KG1 (cell line): ENCODE results near the gene COX8C.
A peak's percentile ranks its signal among the peaks of the same experiment; 100 is the strongest.
"Not testable (repeated sequence)": the region's sequence is repeated elsewhere in the genome, so short reads cannot be mapped to it uniquely, and the experiment has no call there.

Experiments
- DNase-seq: peaks from one replicate; lab custom pipeline; 2025; lab: John Stamatoyannopoulos, UW

COX8C gene

GRCh38 chr14:93322929-93323599 lies 23.9 kb upstream of the COX8C start:
- DNase-seq, result no peak

GRCh38 chr14:93323600-93324174 lies 23.3 kb upstream of the COX8C start:
- no peak for DNase-seq

GRCh38 chr14:93326196-93326595 lies 20.8 kb upstream of the COX8C start:
- no peak for DNase-seq

GRCh38 chr14:93328546-93328945 lies 18.4 kb upstream of the COX8C start:
- no peak for DNase-seq

GRCh38 chr14:93329965-93330608 lies 16.9 kb upstream of the COX8C start:
- DNase-seq, result no peak

- DNase-seq, result no peak
Measured at GRCh38 chr14:93330609-93331000, 16.4 kb upstream of the COX8C start.

GRCh38 chr14:93331002-93331727 lies 15.8 kb upstream of the COX8C start:
- no peak for DNase-seq

- DNase-seq, result no peak
Measured at GRCh38 chr14:93331728-93332396, 15.1 kb upstream of the COX8C start.

GRCh38 chr14:93332397-93332852 lies 14.6 kb upstream of the COX8C start:
- no peak for DNase-seq

GRCh38 chr14:93332853-93333630 lies 13.9 kb upstream of the COX8C start, which contains the start of gene BTBD7:
Gene BTBD7, minus strand, starts transcription at chr14:93333036. Its CDS starts 36,985 bp downstream, at chr14:93296051.
- DNase-seq, result peak; percentile 97

GRCh38 chr14:93333631-93334103 lies 13.3 kb upstream of the COX8C start:
- DNase-seq, result no peak

GRCh38 chr14:93337143-93337753 lies 9.7 kb upstream of the COX8C start:
- DNase-seq, result no peak

GRCh38 chr14:93337884-93338283 lies 9.1 kb upstream of the COX8C start:
- no peak for DNase-seq

- DNase-seq, result no peak
Measured at GRCh38 chr14:93343266-93343665, 3.7 kb upstream of the COX8C start.

GRCh38 chr14:93343797-93344196 lies 3.2 kb upstream of the COX8C start:
- no peak for DNase-seq

- DNase-seq, result no peak
Measured at GRCh38 chr14:93347850-93348249, 868 bp downstream of the COX8C start.

- no peak for DNase-seq
Measured at GRCh38 chr14:93348292-93348691, 1.3 kb downstream of the COX8C start.

- DNase-seq, result not testable (repeated sequence)
Measured at GRCh38 chr14:93354873-93355272, 7.9 kb downstream of the COX8C start.

- DNase-seq, result peak; percentile 63
Measured at GRCh38 chr14:93368996-93369712, 22.2 kb downstream of the COX8C start.

GRCh38 chr14:93369713-93370266 lies 22.8 kb downstream of the COX8C start:
- peak; percentile 63 for DNase-seq
